Hepatocyte (in vitro differentiated cells): ENCODE results near the gene GPR142. TPM values are rescaled to one million over a fixed set of nuclear protein-coding genes. Genes with fewer than 3 reads are reported as not detected.

Experiments
- DNase-seq: peaks from one replicate; pipeline ENCODE4 v3.0.0-alpha.2; 2016; ENCODE audit warnings: low spot score
- H2AFZ ChIP-seq: fragments of 200-600 bp; sonication (generic); 2 replicates; pipeline ENCODE4 v1.6.0; 2016; ENCODE audit warnings: antibody characterized with exemption, mild to moderate bottlenecking
- H3K27ac ChIP-seq: fragments of 200-600 bp; sonication (generic); 2 replicates; pipeline ENCODE4 v1.5.1; 2016; ENCODE audit warnings: mild to moderate bottlenecking
- H3K27me3 ChIP-seq: fragments of 200-600 bp; sonication (generic); 2 replicates; pipeline ENCODE4 v1.6.1; 2016
- H3K36me3 ChIP-seq: fragments of 200-600 bp; sonication (generic); replicated peaks from 2 replicates; pipeline ENCODE4 v1.5.1; 2016; ENCODE audit warnings: low read depth; ENCODE audit not compliant: insufficient read depth
- H3K4me1 ChIP-seq: fragments of 200-600 bp; sonication (generic); 2 replicates; pipeline ENCODE4 v1.5.1; 2016; ENCODE audit warnings: mild to moderate bottlenecking, moderate library complexity; ENCODE audit not compliant: insufficient read depth
- H3K4me2 ChIP-seq: fragments of 200-600 bp; sonication (generic); 2 replicates; pipeline ENCODE4 v1.6.0; 2016
- H3K4me3 ChIP-seq: fragments of 200-600 bp; sonication (generic); 2 replicates; pipeline ENCODE4 v1.5.1; 2016; ENCODE audit warnings: mild to moderate bottlenecking
- H3K79me2 ChIP-seq: fragments of 200-600 bp; sonication (generic); 2 replicates; pipeline ENCODE4 v1.6.0; 2017; ENCODE audit warnings: mild to moderate bottlenecking
- H3K9me2 ChIP-seq: fragments of 200-600 bp; sonication (generic); replicated peaks from 2 replicates; pipeline ENCODE4 v1.6.0; 2017; ENCODE audit warnings: mild to moderate bottlenecking; ENCODE audit not compliant: insufficient read depth
- H3K9me3 ChIP-seq: fragments of 200-600 bp; sonication (generic); 2 replicates; pipeline ENCODE4 v1.5.1; 2016; ENCODE audit warnings: low read depth, mild to moderate bottlenecking
- H4K20me1 ChIP-seq: fragments of 200-600 bp; sonication (generic); 2 replicates; pipeline ENCODE4 v1.6.0; 2016; ENCODE audit warnings: mild to moderate bottlenecking; ENCODE audit not compliant: insufficient read depth, poor library complexity, severe bottlenecking
- EZH2 ChIP-seq: fragments of 200-600 bp; sonication (generic); IDR thresholded peaks from 2 replicates; pipeline ENCODE4 v1.6.1; 2016; ENCODE audit warnings: antibody characterized with exemption, mild to moderate bottlenecking, borderline replicate concordance
- EZH2phosphoT487 ChIP-seq: fragments of 200-600 bp; sonication (generic); IDR thresholded peaks from one replicate; pipeline ENCODE4 v1.6.1; 2018; ENCODE audit warnings: antibody characterized with exemption, mild to moderate bottlenecking, low read depth, moderate library complexity; ENCODE audit not compliant: unreplicated experiment, severe bottlenecking
- WGBS: methylation state at CpG from one replicate; pipeline ENCODE4 v1.1.6; 2016; ENCODE audit warnings: low lambda C conversion rate; ENCODE audit errors: missing lambda C conversion rate; 5-methylcytosine and 5-hydroxymethylcytosine counted together
- polyA plus RNA-seq: library from polyadenylated mRNA; unstranded; fragments of >200 nt; fragmentation: Nextera tagmentation; extraction: Ambion mirVana; gene quantifications from 2 replicates; pipeline ENCODE4 v1.2.1, GENCODE V29; 2016
- total RNA-seq: library from RNA; depleted of rRNA; stranded (reverse); fragments of >200 nt; gene quantifications from 2 replicates; pipeline ENCODE4 v1.2.3, GENCODE V29; 2014
- TF ChIP-seq, protein P1 (sequence below): fragments of 200-600 bp; sonication (generic); IDR thresholded peaks from 2 replicates; pipeline ENCODE4 v1.5.1; 2016; ENCODE audit warnings: antibody characterized with exemption, mild to moderate bottlenecking; ENCODE audit not compliant: poor library complexity

The GPR142 gene
- total and polyA plus RNA-seq, 2 experiments from 2014 or later, result not detected

DNA sequence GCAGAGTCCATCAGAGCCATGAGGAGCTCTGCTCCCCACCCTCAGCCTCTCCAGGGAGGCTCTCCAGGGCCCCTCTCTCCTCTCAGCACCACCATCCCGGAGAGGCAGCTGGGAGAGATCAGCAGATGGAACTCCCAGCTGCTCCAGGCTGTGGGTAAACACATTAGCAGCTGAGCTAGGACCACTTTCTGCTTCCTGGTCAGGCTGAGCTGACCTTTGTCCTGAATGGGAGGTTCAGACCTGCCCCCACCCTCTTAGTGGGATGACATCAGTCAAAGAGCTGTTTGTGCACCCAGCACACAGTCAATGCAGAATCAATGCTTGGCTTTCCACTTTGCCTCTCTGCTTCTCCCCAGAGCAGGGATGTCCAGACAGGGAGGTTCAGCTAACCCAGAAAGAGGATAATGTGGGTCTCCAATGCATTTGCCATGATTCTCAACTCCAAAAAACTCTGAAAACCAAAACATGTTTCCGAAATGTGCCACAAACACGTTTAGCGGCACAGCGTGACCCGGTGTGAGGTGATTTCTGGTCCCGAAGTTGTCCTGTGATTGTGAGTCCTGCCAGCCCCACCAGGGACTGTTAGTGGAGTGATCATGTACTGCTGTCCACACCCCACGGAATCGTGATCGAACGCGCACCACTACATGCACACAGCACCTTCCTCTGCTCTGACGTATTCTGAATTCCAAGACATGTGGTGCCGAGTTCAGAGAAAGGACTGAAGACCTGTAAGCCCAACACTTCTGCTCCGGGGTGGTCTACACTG lies 6.7 kb downstream of the GPR142 start:
- no peaks in the 10 kb centered on the region for H3K27me3 ChIP-seq
- H3K4me3 ChIP-seq, result no peak overlapping the region
- H4K20me1 ChIP-seq, result no peaks in the 10 kb centered on the region
- H3K4me1 ChIP-seq, result peaks cover 6% of the 10 kb centered on the region
- H3K36me3 ChIP-seq, result no peaks in the 10 kb centered on the region
- TF ChIP-seq EZH2, result no peak
- TF ChIP-seq EZH2phosphoT487, result no peak
- TF ChIP-seq, protein P1, sequence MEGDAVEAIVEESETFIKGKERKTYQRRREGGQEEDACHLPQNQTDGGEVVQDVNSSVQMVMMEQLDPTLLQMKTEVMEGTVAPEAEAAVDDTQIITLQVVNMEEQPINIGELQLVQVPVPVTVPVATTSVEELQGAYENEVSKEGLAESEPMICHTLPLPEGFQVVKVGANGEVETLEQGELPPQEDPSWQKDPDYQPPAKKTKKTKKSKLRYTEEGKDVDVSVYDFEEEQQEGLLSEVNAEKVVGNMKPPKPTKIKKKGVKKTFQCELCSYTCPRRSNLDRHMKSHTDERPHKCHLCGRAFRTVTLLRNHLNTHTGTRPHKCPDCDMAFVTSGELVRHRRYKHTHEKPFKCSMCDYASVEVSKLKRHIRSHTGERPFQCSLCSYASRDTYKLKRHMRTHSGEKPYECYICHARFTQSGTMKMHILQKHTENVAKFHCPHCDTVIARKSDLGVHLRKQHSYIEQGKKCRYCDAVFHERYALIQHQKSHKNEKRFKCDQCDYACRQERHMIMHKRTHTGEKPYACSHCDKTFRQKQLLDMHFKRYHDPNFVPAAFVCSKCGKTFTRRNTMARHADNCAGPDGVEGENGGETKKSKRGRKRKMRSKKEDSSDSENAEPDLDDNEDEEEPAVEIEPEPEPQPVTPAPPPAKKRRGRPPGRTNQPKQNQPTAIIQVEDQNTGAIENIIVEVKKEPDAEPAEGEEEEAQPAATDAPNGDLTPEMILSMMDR, result no peak
- H2AFZ ChIP-seq, result no peak overlapping the region
- WGBS, result 84% methylated on average over 15 of the region's 15 CpGs
- no peaks in the 10 kb centered on the region for H3K79me2 ChIP-seq
- no peak overlapping the region for H3K4me2 ChIP-seq
- DNase-seq, result peak; percentile 83
- peak overlapping the region; percentile 77 for H3K27ac ChIP-seq
- H3K9me2 ChIP-seq, result no peaks in the 10 kb centered on the region
- no peaks in the 10 kb centered on the region for H3K9me3 ChIP-seq

DNA sequence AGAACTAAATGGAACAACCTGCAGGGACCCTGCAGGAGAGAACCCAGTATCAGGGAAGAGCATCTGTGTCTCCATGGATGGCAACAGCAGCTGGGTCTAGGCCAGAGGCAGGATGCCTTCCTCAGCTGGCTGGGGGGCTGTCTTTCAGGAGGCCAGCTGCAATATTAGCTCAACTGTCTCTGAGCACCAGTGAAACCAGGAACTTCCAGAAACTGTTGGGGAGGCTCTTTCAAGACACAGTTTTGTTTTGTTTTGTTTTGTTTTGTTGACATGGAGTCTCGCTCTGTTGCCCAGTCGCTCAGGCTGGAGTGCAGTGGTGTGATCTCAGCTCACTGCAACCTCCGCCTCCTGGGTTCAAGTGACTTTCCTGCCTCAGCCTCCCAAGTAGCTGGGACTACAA lies 7.6 kb downstream of the GPR142 start:
- Histone ChIP-seq H3K27me3 (no peaks in the 10 kb centered on the region), H2AFZ (no peak overlapping the region), H3K79me2 (no peaks in the 10 kb centered on the region), H3K4me2 (no peak overlapping the region), H3K9me2 (no peaks in the 10 kb centered on the region), H4K20me1 (no peaks in the 10 kb centered on the region), H3K9me3 (no peaks in the 10 kb centered on the region), H3K4me1 (peaks cover 10% of the 10 kb centered on the region), H3K36me3 (no peaks in the 10 kb centered on the region), H3K27ac (no peak overlapping the region), H3K4me3 (no peak overlapping the region)
- TF ChIP-seq EZH2 (no peak), EZH2phosphoT487 (no peak)
- TF ChIP-seq, protein P1, result no peak
- no peak for DNase-seq
- WGBS, result 92% methylated on average over 3 of the region's 3 CpGs

DNA sequence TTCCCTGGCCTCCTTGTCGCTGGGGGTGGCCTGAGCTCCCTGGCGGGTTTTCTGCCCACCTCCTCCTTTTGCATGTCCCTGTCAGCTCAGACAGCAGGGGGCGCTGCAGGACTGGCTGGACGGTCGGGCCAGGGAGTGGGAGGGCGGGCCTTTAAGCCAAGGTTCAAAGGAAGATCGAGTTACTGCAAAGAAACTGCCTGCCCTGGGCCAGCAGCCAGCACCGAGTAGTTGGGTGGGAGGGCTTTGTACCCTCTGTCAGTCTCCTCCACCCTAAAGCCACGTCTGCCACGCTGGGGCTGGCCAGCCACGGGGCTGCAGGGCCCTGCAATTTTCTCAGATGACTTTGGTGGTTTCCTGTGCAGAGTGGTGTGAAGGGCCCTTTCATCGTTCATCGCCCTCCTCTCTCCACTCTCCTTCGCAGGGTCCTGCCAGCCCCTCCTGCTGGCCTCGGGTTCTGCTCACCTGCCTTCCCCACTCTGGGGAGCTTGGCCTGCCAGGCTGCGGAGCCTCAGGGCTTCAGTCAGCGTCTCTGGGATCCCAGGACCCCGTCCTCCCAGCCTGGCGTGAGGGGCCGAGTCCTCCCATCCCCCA lies 12.3 kb downstream of the GPR142 start:
- Histone ChIP-seq H3K27ac (peak overlapping the region; percentile 76), H3K4me3 (no peak overlapping the region), H3K9me2 (no peaks in the 10 kb centered on the region), H2AFZ (no peak overlapping the region), H3K4me1 (peaks cover 10% of the 10 kb centered on the region), H3K4me2 (peak overlapping the region; percentile 67), H4K20me1 (no peaks in the 10 kb centered on the region), H3K79me2 (no peaks in the 10 kb centered on the region), H3K36me3 (no peaks in the 10 kb centered on the region), H3K27me3 (no peaks in the 10 kb centered on the region), H3K9me3 (no peaks in the 10 kb centered on the region)
- peak; percentile 95 for DNase-seq
- TF ChIP-seq, protein P1, result peak; percentile 97
- TF ChIP-seq EZH2phosphoT487, result no peak
- 32% methylated on average over 17 of the region's 20 CpGs for WGBS
